HepG2 (cell line): ENCODE data around the gene KITLG. TPM values are rescaled to one million over a fixed set of nuclear protein-coding genes. Genes with fewer than 3 reads are reported as not detected.

Source experiments
- ATAC-seq: fragments of 200-7000 bp; cut with Tn5 transposase; 3 replicates; pipeline ENCODE4 v1.9.1; 2020; ENCODE audit warnings: mild to moderate bottlenecking, moderate library complexity
- BruUV-seq: library from RNA; stranded (reverse); fragments of 400-500 nt; replicated peaks from 2 replicates; lab custom pipeline; 2021; lab: Mats Ljungman, UMichigan
- CTCF ChIA-PET: fragments of 300-600 bp; formaldehyde crosslinking; extraction: SDS; loops from one replicate; lab custom pipeline; 2021; ENCODE audit warnings: low total read pairs, inconsistent platforms, low intra/inter-chr PET ratio; lab: Yijun Ruan, JAX
- POLR2A ChIA-PET: fragments of 350-600 bp; sonication (Branson Sonifier 250); formaldehyde crosslinking; loops from one replicate; lab custom pipeline; 2020; ENCODE audit warnings: antibody characterized with exemption, inconsistent platforms; lab: Yijun Ruan, JAX
- DNase-seq: peaks from one replicate; pipeline ENCODE4 v3.0.0-alpha.2; 2015; ENCODE audit warnings: low spot score
- FAIRE-seq: peaks from 3 replicates; lab custom pipeline; 2011; peaks lifted over from hg19 to GRCh38; lab: Jason Lieb, UNC
- H2AFZ ChIP-seq: one replicate; pipeline ENCODE4 v1.6.1; 2011; ENCODE audit warnings: low read length, inconsistent platforms
- H3K27ac ChIP-seq: fragments of 300-600 bp; 3 replicates; pipeline ENCODE4 v1.8.0; 2011; ENCODE audit warnings: mixed run types, mild to moderate bottlenecking, mixed read lengths, low read length, inconsistent platforms; ENCODE audit not compliant: insufficient read depth; ENCODE audit errors: extremely low read length
- H3K27me3 ChIP-seq, 2 experiments: fragments of 200-600 bp in 1 of 2; 2 replicates in 1 of 2; 3 replicates in 1 of 2; pipeline versions ENCODE4 v1.6.0 to v1.8.0; 2011; ENCODE audit warnings: low read length in 2 of 2, mild to moderate bottlenecking in 2 of 2, moderate library complexity in 2 of 2, inconsistent platforms in 1 of 2; ENCODE audit not compliant: insufficient read depth in 2 of 2, control insufficient read depth in 1 of 2
- H3K36me3 ChIP-seq, 2 experiments: fragments of 200-600 bp in 1 of 2; replicated peaks in 1 of 2; 2 replicates in 1 of 2; 3 replicates in 1 of 2; pipeline versions ENCODE4 v1.5.1 to v1.8.0; 2011; ENCODE audit warnings: low read length in 2 of 2, inconsistent platforms in 1 of 2; ENCODE audit not compliant: insufficient read depth in 2 of 2, control insufficient read depth in 1 of 2
- H3K4me1 ChIP-seq: 2 replicates; pipeline ENCODE4 v1.5.1; 2012; ENCODE audit warnings: low read length, inconsistent platforms; ENCODE audit not compliant: insufficient read depth
- H3K4me2 ChIP-seq: 2 replicates; pipeline ENCODE4 v1.6.0; 2011; ENCODE audit warnings: low read depth, low read length, inconsistent platforms
- H3K4me3 ChIP-seq, 3 experiments: fragments of 200-600 bp in 1 of 3; sonication (generic), shearing (Covaris generic) in 1 of 3; replicated peaks in 1 of 3; 2 replicates each; pipeline ENCODE4 v1.5.1; 2011 to 2016; ENCODE audit warnings: low read length in 3 of 3, inconsistent platforms in 2 of 3, low read depth in 2 of 3, mild to moderate bottlenecking in 2 of 3, control low read depth in 1 of 3, mixed read lengths in 1 of 3; ENCODE audit not compliant: insufficient read depth in 1 of 3
- H3K79me2 ChIP-seq: one replicate; pipeline ENCODE4 v1.6.1; 2011; ENCODE audit warnings: low read length, inconsistent platforms; ENCODE audit not compliant: insufficient read depth
- H3K9ac ChIP-seq: 2 replicates; pipeline ENCODE4 v1.6.0; 2011; ENCODE audit warnings: mild to moderate bottlenecking, low read depth, low read length, inconsistent platforms; ENCODE audit not compliant: insufficient read depth
- H3K9me3 ChIP-seq: 2 replicates; pipeline ENCODE4 v1.5.1; 2012; ENCODE audit warnings: mild to moderate bottlenecking, low read length
- H4K20me1 ChIP-seq: 2 replicates; pipeline ENCODE4 v1.6.0; 2011; ENCODE audit warnings: inconsistent platforms, mild to moderate bottlenecking, low read length, moderate library complexity; ENCODE audit not compliant: insufficient read depth
- ARHGAP35 ChIP-seq: sonication (generic); formaldehyde crosslinking; IDR thresholded peaks from 2 replicates; pipeline ENCODE4 v1.9.0; 2022; ENCODE audit warnings: mild to moderate bottlenecking, inconsistent platforms, moderate library complexity, missing genetic modification reagents, borderline replicate concordance
- CEBPB ChIP-seq: IDR thresholded peaks from 2 replicates; pipeline ENCODE4 v1.6.1; 2011; ENCODE audit warnings: low read depth, low read length, improper control_type of control experiment, borderline replicate concordance
- FOXA1 ChIP-seq, 2 experiments: fragments of 450-650 bp in 1 of 2; sonication (generic) in 1 of 2; formaldehyde crosslinking in 1 of 2; IDR thresholded peaks; 2 replicates each; pipeline versions ENCODE4 v1.4.0 to v1.6.1; 2016 to 2020; ENCODE audit warnings: missing genetic modification reagents in 1 of 2
- FOXK2 ChIP-seq: fragments of 450-650 bp; IDR thresholded peaks from 2 replicates; pipeline ENCODE4 v1.6.1; 2016
- MAFG ChIP-seq: sonication (generic); formaldehyde crosslinking; IDR thresholded peaks from 2 replicates; pipeline ENCODE4 v1.5.1; 2020; ENCODE audit warnings: mild to moderate bottlenecking, missing genetic modification reagents
- MED1 ChIP-seq: sonication (generic); formaldehyde crosslinking; IDR thresholded peaks from 2 replicates; pipeline ENCODE4 v1.4.0; 2020; ENCODE audit warnings: missing genetic modification reagents
- MIXL1 ChIP-seq: IDR thresholded peaks from 2 replicates; pipeline ENCODE4 v1.6.1; 2016
- NFRKB ChIP-seq: fragments of 450-650 bp; IDR thresholded peaks from 2 replicates; pipeline ENCODE4 v1.6.1; 2017
- SIX1 ChIP-seq: sonication (generic); formaldehyde crosslinking; IDR thresholded peaks from 2 replicates; pipeline ENCODE4 v1.4.0; 2020; ENCODE audit warnings: missing genetic modification reagents, borderline replicate concordance
- ZFYVE20 ChIP-seq: sonication (generic); formaldehyde crosslinking; IDR thresholded peaks from 2 replicates; pipeline ENCODE4 v1.8.0; 2023; ENCODE audit warnings: low read depth, mild to moderate bottlenecking, moderate library complexity, missing genetic modification reagents, borderline replicate concordance
- ZKSCAN8 ChIP-seq: IDR thresholded peaks from 2 replicates; pipeline ENCODE4 v1.6.1; 2016; ENCODE audit warnings: borderline replicate concordance, missing genetic modification reagents, missing compliant biosample characterization
- ZNF180 ChIP-seq: sonication (generic); formaldehyde crosslinking; IDR thresholded peaks from 2 replicates; pipeline ENCODE4 v1.4.0; 2020; ENCODE audit warnings: low read depth, missing genetic modification reagents, borderline replicate concordance
- ZNF432 ChIP-seq: sonication (generic); formaldehyde crosslinking; IDR thresholded peaks from 2 replicates; pipeline ENCODE4 v1.5.0; 2020; ENCODE audit warnings: missing genetic modification reagents, mild to moderate bottlenecking, borderline replicate concordance
- ZNF777 ChIP-seq: sonication (generic); formaldehyde crosslinking; IDR thresholded peaks from 2 replicates; pipeline ENCODE4 v1.4.0; 2020; ENCODE audit warnings: missing genetic modification reagents
- ZNF780A ChIP-seq: sonication (generic); formaldehyde crosslinking; IDR thresholded peaks from 2 replicates; pipeline ENCODE4 v1.8.0; 2022; ENCODE audit warnings: mild to moderate bottlenecking, missing genetic modification reagents, moderate library complexity
- ZSCAN20 ChIP-seq: sonication (generic); formaldehyde crosslinking; IDR thresholded peaks from 2 replicates; pipeline ENCODE4 v1.4.0; 2020; ENCODE audit warnings: missing genetic modification reagents, mild to moderate bottlenecking, borderline replicate concordance
- ZSCAN31 ChIP-seq: sonication (generic); formaldehyde crosslinking; IDR thresholded peaks from 2 replicates; pipeline ENCODE4 v1.5.0; 2020; ENCODE audit warnings: low read depth, mild to moderate bottlenecking, missing genetic modification reagents
- WGBS: methylation state at CpG from one replicate; pipeline ENCODE4 v1.1.6; 2017; ENCODE audit warnings: low lambda C conversion rate; 5-methylcytosine and 5-hydroxymethylcytosine counted together
- in situ Hi-C: cut with HindIII; loops from 2 replicates; pipeline ENCODE4 v1.10.0; 2017; ENCODE audit warnings: low pct_unique_long_range_greater_than_20kb; ENCODE audit not compliant: extremely low pct_ligation_motif_present
- intact Hi-C: fragments of 100-400 bp; cut with micrococcal nuclease; formaldehyde crosslinking; loops from one replicate; pipeline ENCODE4 v1.10.0; 2022; ENCODE audit not compliant: unreplicated experiment
- polyA plus RNA-seq, 8 experiments: library from polyadenylated mRNA; depleted of rRNA in 3 of 8; stranded (reverse) in 7 of 8; unstranded in 1 of 8; fragments of >200 nt; fragmentation: Illumina TruSeq in 4 of 8; extraction: Trizol in 4 of 8; gene quantifications; 2 replicates each; pipeline versions ENCODE4 v1.2.1 to v1.2.3, GENCODE V29; 2011 to 2016; ENCODE audit warnings: low read depth in 4 of 8, missing spikeins in 1 of 8, mixed read lengths in 1 of 8; ENCODE audit not compliant: insufficient read depth in 1 of 8
- total RNA-seq, 5 experiments: library from RNA; depleted of rRNA; stranded (reverse); fragments of >200 nt; fragmentation: Illumina TruSeq; extraction: Trizol; gene quantifications; 2 replicates each; pipeline ENCODE4 v1.2.3, GENCODE V29; 2016; ENCODE audit warnings: low read depth in 1 of 5

Gene KITLG
- total and polyA plus RNA-seq, 2 of the 13 experiments (the other 11 are each of a cell fraction or from before 2014, with no cell fraction given) = 0.66 to 4.3 TPM

GRCh38 chr12:88538697-88539096 lies 41.6 kb downstream of the KITLG start (continued):
- TF ChIP-seq ZKSCAN8 (CRISPR knock-in tag) = no peak
- no peak for TF ChIP-seq FOXK2
- no peak for TF ChIP-seq ARHGAP35
- TF ChIP-seq ZNF780A (CRISPR knock-in tag) = no peak
- no peak for TF ChIP-seq MED1 (CRISPR knock-in tag)
- no peak for TF ChIP-seq SIX1 (CRISPR knock-in tag)
- TF ChIP-seq ZNF432 (CRISPR knock-in tag) = no peak
- TF ChIP-seq ZSCAN31 (CRISPR knock-in tag) = no peak
- no peak for TF ChIP-seq NFRKB
- TF ChIP-seq MAFG = no peak
- TF ChIP-seq ZFYVE20 (CRISPR knock-in tag) = no peak

- no TSS peak for BruUV-seq
- Histone ChIP-seq H3K4me2 (no peak overlapping the region), H3K79me2 (no peaks in the 10 kb centered on the region), H2AFZ (no peak overlapping the region), H3K4me3 (no peak overlapping the region), H3K9ac (no peak overlapping the region), H3K4me1 (no peaks in the 10 kb centered on the region), H3K27ac (no peak overlapping the region), H4K20me1 (no peaks in the 10 kb centered on the region), H3K36me3 (no peaks in the 10 kb centered on the region), H3K9me3 (no peaks in the 10 kb centered on the region), H3K27me3 (no peaks in the 10 kb centered on the region)
- WGBS = 82% methylated on average over 1 of the region's 1 CpG
- TF ChIP-seq FOXA1 (IDR thresholded peaks at IDR 0.05) (no peak), FOXA1 (CRISPR knock-in tag; IDR thresholded peaks at IDR 0.05) (no peak), MIXL1 (CRISPR knock-in tag) (no peak), ZNF180 (CRISPR knock-in tag) (no peak), ZNF777 (no peak), ZSCAN20 (CRISPR knock-in tag) (no peak), CEBPB (peak; percentile 51; the same call in 1 of the 2 replicates)
- ChIA-PET CTCF (no interaction called here), POLR2A (no interaction called here)
- no peak for FAIRE-seq
- intact Hi-C loops (no loop called here), in situ Hi-C loops (no loop called here)
- no peak for ATAC-seq
- DNase-seq = no peak
Measured at GRCh38 chr12:88538250-88538649, 42.0 kb downstream of the KITLG start.
